ENCODE results near the gene IL1R1.
"Not testable (repeated sequence)": the region's sequence is repeated elsewhere in the genome, so short reads cannot be mapped to it uniquely, and the experiment has no call there.

Gene IL1R1

GRCh38 chr2:102099536-102100298, 42.8 kb upstream of the IL1R1 start:
- Mint-ChIP-seq H3K36me3 (ENCODE audit: low read depth) (no peaks in the 10 kb centered on the region), H3K27me3 (ENCODE audit: low read depth) (no peaks in the 10 kb centered on the region), H3K4me3 (no peak overlapping the region), H3K4me1 (peaks cover 31% of the 10 kb centered on the region), H3K9me3 (peaks cover 4% of the 10 kb centered on the region), H3K27ac (no peak overlapping the region)
- TF ChIP-seq, protein P1, sequence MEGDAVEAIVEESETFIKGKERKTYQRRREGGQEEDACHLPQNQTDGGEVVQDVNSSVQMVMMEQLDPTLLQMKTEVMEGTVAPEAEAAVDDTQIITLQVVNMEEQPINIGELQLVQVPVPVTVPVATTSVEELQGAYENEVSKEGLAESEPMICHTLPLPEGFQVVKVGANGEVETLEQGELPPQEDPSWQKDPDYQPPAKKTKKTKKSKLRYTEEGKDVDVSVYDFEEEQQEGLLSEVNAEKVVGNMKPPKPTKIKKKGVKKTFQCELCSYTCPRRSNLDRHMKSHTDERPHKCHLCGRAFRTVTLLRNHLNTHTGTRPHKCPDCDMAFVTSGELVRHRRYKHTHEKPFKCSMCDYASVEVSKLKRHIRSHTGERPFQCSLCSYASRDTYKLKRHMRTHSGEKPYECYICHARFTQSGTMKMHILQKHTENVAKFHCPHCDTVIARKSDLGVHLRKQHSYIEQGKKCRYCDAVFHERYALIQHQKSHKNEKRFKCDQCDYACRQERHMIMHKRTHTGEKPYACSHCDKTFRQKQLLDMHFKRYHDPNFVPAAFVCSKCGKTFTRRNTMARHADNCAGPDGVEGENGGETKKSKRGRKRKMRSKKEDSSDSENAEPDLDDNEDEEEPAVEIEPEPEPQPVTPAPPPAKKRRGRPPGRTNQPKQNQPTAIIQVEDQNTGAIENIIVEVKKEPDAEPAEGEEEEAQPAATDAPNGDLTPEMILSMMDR (IDR thresholded peaks at IDR 0.05; ENCODE audit: unreplicated experiment in 3 of 3) = no peak

GRCh38 chr2:102100371-102101096, 42.0 kb upstream of the IL1R1 start:
- H3K4me3 Mint-ChIP-seq = no peak overlapping the region
- H3K4me1 Mint-ChIP-seq = peaks cover 35% of the 10 kb centered on the region
- peak overlapping the region in 1 of 3 experiments; percentile 53 for H3K27ac Mint-ChIP-seq
- TF ChIP-seq, protein P1 (IDR thresholded peaks at IDR 0.05; ENCODE audit: unreplicated experiment in 3 of 3) = no peak
- H3K36me3 Mint-ChIP-seq (ENCODE audit: low read depth) = no peaks in the 10 kb centered on the region
- H3K9me3 Mint-ChIP-seq = peaks cover 4% of the 10 kb centered on the region
- no peaks in the 10 kb centered on the region for H3K27me3 Mint-ChIP-seq (ENCODE audit: low read depth)

GRCh38 chr2:102101097-102101848, 41.3 kb upstream of the IL1R1 start:
- Mint-ChIP-seq H3K4me1 (peaks cover 38% of the 10 kb centered on the region), H3K27ac (peak overlapping the region; percentile 45 to 87 (median 79)), H3K9me3 (peaks cover 4% of the 10 kb centered on the region), H3K36me3 (ENCODE audit: low read depth) (no peaks in the 10 kb centered on the region), H3K27me3 (ENCODE audit: low read depth) (no peaks in the 10 kb centered on the region), H3K4me3 (peak overlapping the region in 1 of 3 experiments; percentile 18)
- TF ChIP-seq, protein P1 (IDR thresholded peaks at IDR 0.05; ENCODE audit: unreplicated experiment in 3 of 3) = no peak

DNA sequence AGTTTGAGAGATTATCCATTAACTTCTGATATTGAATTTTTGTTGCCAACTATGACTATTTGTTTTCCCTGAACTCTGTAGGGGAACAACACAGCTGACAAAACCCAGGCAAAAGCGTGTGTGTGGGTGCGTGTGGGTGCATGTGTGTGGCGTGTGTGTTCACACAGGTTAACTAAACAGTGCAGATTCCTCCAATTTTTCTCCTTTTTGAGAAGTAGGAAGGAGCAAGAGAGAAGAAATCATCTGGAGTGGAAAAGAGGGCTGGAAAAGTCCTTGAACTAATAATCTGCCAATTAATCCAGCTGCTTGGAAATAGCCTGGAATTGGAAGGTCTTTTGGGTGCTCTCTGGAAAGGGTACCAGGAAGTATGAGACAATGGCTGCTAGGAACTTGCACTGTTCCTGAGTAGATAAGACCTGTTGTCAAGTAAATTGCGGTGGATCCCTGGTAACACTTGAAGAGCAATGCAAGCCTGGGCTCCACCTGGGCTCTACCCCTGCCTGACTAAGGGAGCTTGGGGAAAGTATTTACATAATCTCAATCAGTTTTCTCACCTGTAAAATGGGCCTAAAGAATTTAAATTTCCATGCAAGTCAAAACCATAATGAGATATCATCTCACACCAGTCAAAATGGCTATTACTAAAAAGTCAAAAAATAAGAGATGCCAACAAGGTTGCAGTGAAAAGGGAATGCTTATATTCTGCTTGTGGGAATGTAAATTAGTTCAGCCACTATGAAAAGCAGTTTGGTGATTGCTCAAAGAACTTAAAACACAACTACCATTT, 40.5 kb upstream of the IL1R1 start:
- no peaks in the 10 kb centered on the region for H3K36me3 Mint-ChIP-seq (ENCODE audit: low read depth)
- peak overlapping the region; percentile 45 to 87 (median 79) for H3K27ac Mint-ChIP-seq
- no peaks in the 10 kb centered on the region for H3K27me3 Mint-ChIP-seq (ENCODE audit: low read depth)
- peaks cover 38% of the 10 kb centered on the region for H3K4me1 Mint-ChIP-seq
- peaks cover 4% of the 10 kb centered on the region for H3K9me3 Mint-ChIP-seq
- TF ChIP-seq, protein P1 (IDR thresholded peaks at IDR 0.05; ENCODE audit: unreplicated experiment in 3 of 3) = no peak
- H3K4me3 Mint-ChIP-seq = peak overlapping the region in 2 of 3 experiments; percentile 2 to 18

DNA sequence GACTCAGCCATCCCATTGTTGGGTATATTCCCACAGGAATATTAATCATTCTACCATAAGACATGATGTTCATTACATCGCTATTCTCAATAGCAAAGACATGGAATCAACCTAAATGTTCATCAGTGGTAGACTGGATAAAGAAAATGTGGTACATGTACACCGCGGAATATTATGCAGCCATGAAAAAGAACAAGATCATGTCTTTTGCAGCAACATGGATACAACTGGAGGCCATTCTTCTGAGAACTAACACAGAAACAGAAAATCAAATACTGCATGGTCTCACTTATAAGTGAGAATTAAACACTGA, 40.0 kb upstream of the IL1R1 start:
- not testable (repeated sequence) for H3K4me3 Mint-ChIP-seq; H3K9me3 Mint-ChIP-seq; H3K36me3 Mint-ChIP-seq (ENCODE audit: low read depth); H3K27me3 Mint-ChIP-seq (ENCODE audit: low read depth); H3K27ac Mint-ChIP-seq
- peaks cover 39% of the 10 kb centered on the region for H3K4me1 Mint-ChIP-seq

Data from nephron (organoid).